Measurements from ENCODE around the gene TRIM54. TPM values are rescaled to one million over a fixed set of nuclear protein-coding genes. Genes with fewer than 3 reads are reported as not detected.

TRIM54 gene
- total and polyA plus RNA-seq, 9 of the 15 experiments (the other 6 are each of a cell fraction or from before 2014, with no cell fraction given): not detected

GRCh38 chr2:27353762-27354596 lies 71.8 kb downstream of the TRIM54 start (continued):
- TF ChIP-seq ILF3 (IDR thresholded peaks at IDR 0.05; ENCODE audit: borderline replicate concordance): no peak
- TF ChIP-seq BRF2 (IDR thresholded peaks at IDR 0.05; ENCODE audit: borderline replicate concordance, insufficient read depth, insufficient read length): no peak
- no peak; the same call in 1 of the 2 replicates for TF ChIP-seq FOXM1 (IDR thresholded peaks at IDR 0.05; ENCODE audit: low read depth)
- TF ChIP-seq FOXM1 (CRISPR knock-in tag; IDR thresholded peaks at IDR 0.05; ENCODE audit: low read depth): no peak
- TF ChIP-seq ZNF12 (CRISPR knock-in tag; IDR thresholded peaks at IDR 0.05): no peak
- no peak for TF ChIP-seq ZNF79 (CRISPR knock-in tag; IDR thresholded peaks at IDR 0.05; ENCODE audit: low read depth)
- TF ChIP-seq ZBTB12 (CRISPR knock-in tag; IDR thresholded peaks at IDR 0.05): no peak
- no peak for TF ChIP-seq ILK (tag; IDR thresholded peaks at IDR 0.05; ENCODE audit: borderline replicate concordance, low read depth)
- no peak for TF ChIP-seq ARID3B (CRISPR knock-in tag; IDR thresholded peaks at IDR 0.05; ENCODE audit: borderline replicate concordance)
- TF ChIP-seq DMBX1 (CRISPR knock-in tag; IDR thresholded peaks at IDR 0.05; ENCODE audit: borderline replicate concordance): no peak
- TF ChIP-seq BMI1 (IDR thresholded peaks at IDR 0.05; ENCODE audit: low read length): no peak
- no peak for TF ChIP-seq HNRNPK (IDR thresholded peaks at IDR 0.05; ENCODE audit: low read depth, low read length, poor library complexity, severe bottlenecking)
- TF ChIP-seq ATF3 (IDR thresholded peaks at IDR 0.05): no peak
- no peak for TF ChIP-seq ATF3 (CRISPR knock-in tag; conservative IDR thresholded peaks at IDR 0.05)
- TF ChIP-seq ETS1 (conservative IDR thresholded peaks at IDR 0.05; ENCODE audit: control insufficient read depth, low read depth, low read length): no peak
- TF ChIP-seq SREBF2 (CRISPR knock-in tag; IDR thresholded peaks at IDR 0.05): no peak
